HCT116 (cell line): ENCODE results near the gene RXRA. TPM values are rescaled to one million over a fixed set of nuclear protein-coding genes. Genes with fewer than 3 reads are reported as not detected.

Experiments
- ATAC-seq: fragments of 200-7000 bp; cut with Tn5 transposase; 2 replicates; pipeline ENCODE4 v1.9.1; 2020; ENCODE audit warnings: mild to moderate bottlenecking, moderate library complexity
- BruUV-seq: library from RNA; stranded (reverse); fragments of 400-500 nt; replicated peaks from 2 replicates; lab custom pipeline; 2021; lab: Mats Ljungman, UMichigan
- CTCF ChIA-PET: fragments of 300-600 bp; sonication (Branson Sonifier 250); formaldehyde crosslinking; loops from one replicate; lab custom pipeline; 2021; ENCODE audit warnings: antibody characterized with exemption; lab: Charles Lee
- POLR2A ChIA-PET: fragments of 300-600, 350-600 bp; sonication (Branson Sonifier 250); formaldehyde crosslinking; loops from one replicate; lab custom pipeline; 2021; ENCODE audit warnings: antibody characterized with exemption; lab: Charles Lee
- RAD21 ChIA-PET, 2 experiments: fragments of 300-600 bp; sonication (Branson Sonifier 250); formaldehyde crosslinking; loops; one replicate each; lab custom pipeline; 2023; ENCODE audit warnings: low total read pairs in 2 of 2; ENCODE audit not compliant: uncharacterized antibody in 2 of 2, unreplicated experiment in 2 of 2, low non-redundant PET in 1 of 2; lab: Charles Lee
- DNase-seq: peaks from one replicate; pipeline ENCODE4 v3.0.0-alpha.2; 2010; ENCODE audit warnings: low read depth, low spot score
- H2AFZ ChIP-seq: fragments of 200-600 bp; shearing (Covaris generic), sonication (generic); 2 replicates; pipeline ENCODE4 v1.6.1; 2017; ENCODE audit warnings: low read depth, mixed run types, mixed read lengths, antibody characterized with exemption, low read length; ENCODE audit not compliant: poor library complexity, severe bottlenecking
- H3K27ac ChIP-seq: 2 replicates; pipeline ENCODE4 v1.5.1; 2012; ENCODE audit warnings: low read depth, low read length
- H3K27me3 ChIP-seq: fragments of 200-600 bp; sonication (generic); 2 replicates; pipeline ENCODE4 v1.6.1; 2016; ENCODE audit warnings: mixed run types, low read length, mixed read lengths; ENCODE audit not compliant: insufficient read depth
- H3K36me3 ChIP-seq, 2 experiments: fragments of 200-500 bp in 1 of 2; fragments of 200-600 bp in 1 of 2; sonication (Bioruptor generic) in 1 of 2; sonication (generic) in 1 of 2; 2 replicates each; pipeline versions ENCODE4 v1.5.1 to v1.6.1; 2014 to 2016; ENCODE audit warnings: low read length in 2 of 2, inconsistent platforms in 1 of 2, mixed read lengths in 1 of 2, mixed run types in 1 of 2; ENCODE audit not compliant: insufficient read depth in 2 of 2, control insufficient read depth in 1 of 2
- H3K4me1 ChIP-seq, 2 experiments: fragments of 200-600 bp in 1 of 2; sonication (generic) in 1 of 2; 2 replicates each; pipeline versions ENCODE4 v1.5.1 to v1.6.1; 2012 to 2017; ENCODE audit warnings: low read length in 2 of 2, inconsistent platforms in 1 of 2, mild to moderate bottlenecking in 1 of 2, mixed read lengths in 1 of 2, mixed run types in 1 of 2, moderate library complexity in 1 of 2; ENCODE audit not compliant: insufficient read depth in 2 of 2, control insufficient read depth in 1 of 2
- H3K4me2 ChIP-seq: fragments of 200-600 bp; sonication (generic); 2 replicates; pipeline ENCODE4 v1.6.1; 2017; ENCODE audit warnings: mixed run types, low read length, mixed read lengths
- H3K4me3 ChIP-seq, 2 experiments: fragments of 200-600 bp in 1 of 2; sonication (generic) in 1 of 2; replicated peaks in 1 of 2; 2 replicates each; pipeline ENCODE4 v1.5.1; 2011 to 2016; ENCODE audit warnings: low read length in 2 of 2, control low read depth in 1 of 2, low read depth in 1 of 2, mild to moderate bottlenecking in 1 of 2, mixed read lengths in 1 of 2, mixed run types in 1 of 2
- H3K79me2 ChIP-seq: fragments of 200-600 bp; sonication (generic); 2 replicates; pipeline ENCODE4 v1.6.1; 2017; ENCODE audit warnings: mild to moderate bottlenecking, mixed run types, low read length, moderate library complexity, mixed read lengths; ENCODE audit not compliant: insufficient read depth
- H3K9ac ChIP-seq: fragments of 200-600 bp; sonication (generic); 2 replicates; pipeline ENCODE4 v1.6.1; 2016; ENCODE audit warnings: low read length, mixed read lengths
- H3K9me2 ChIP-seq: fragments of 200-600 bp; sonication (generic), shearing (Covaris generic); 2 replicates; pipeline ENCODE4 v1.6.1; 2017; ENCODE audit warnings: mixed run types, mild to moderate bottlenecking, moderate library complexity; ENCODE audit not compliant: insufficient read depth
- H3K9me3 ChIP-seq, 2 experiments: fragments of 200-500 bp in 1 of 2; fragments of 200-600 bp in 1 of 2; sonication (Bioruptor generic) in 1 of 2; sonication (generic) in 1 of 2; 2 replicates each; pipeline ENCODE4 v1.6.1; 2014 to 2017; ENCODE audit warnings: low read length in 2 of 2, mixed read lengths in 2 of 2, inconsistent platforms in 1 of 2, low read depth in 1 of 2, mild to moderate bottlenecking in 1 of 2, mixed run types in 1 of 2, moderate library complexity in 1 of 2; ENCODE audit not compliant: control insufficient read depth in 1 of 2, insufficient read depth in 1 of 2
- H4K20me1 ChIP-seq: fragments of 200-600 bp; sonication (generic), shearing (Covaris generic); 2 replicates; pipeline ENCODE4 v1.6.1; 2017; ENCODE audit warnings: mixed run types, mild to moderate bottlenecking, moderate library complexity; ENCODE audit not compliant: insufficient read depth
- CTCF ChIP-seq, 3 experiments: fragments of 200-600 bp in 1 of 3; sonication (generic) in 1 of 3; IDR thresholded peaks in 2 of 3; conservative IDR thresholded peaks in 1 of 3; 2 replicates each; pipeline ENCODE4 v1.5.1; 2012 to 2017; ENCODE audit warnings: low read depth in 2 of 3, low read length in 2 of 3, antibody characterized with exemption in 1 of 3, borderline replicate concordance in 1 of 3, control low read depth in 1 of 3, mild to moderate bottlenecking in 1 of 3, mixed read lengths in 1 of 3, mixed run types in 1 of 3, moderate library complexity in 1 of 3; ENCODE audit not compliant: insufficient read depth in 1 of 3
- POLR2A ChIP-seq: IDR thresholded peaks from 2 replicates; pipeline ENCODE4 v1.7.0; 2011; ENCODE audit warnings: borderline replicate concordance; ENCODE audit not compliant: insufficient read depth, insufficient read length; ENCODE audit errors: extremely low read depth
- POLR2AphosphoS5 ChIP-seq: IDR thresholded peaks from 2 replicates; pipeline ENCODE4 v1.6.1; 2011; ENCODE audit warnings: mild to moderate bottlenecking, low read depth, low read length, moderate library complexity
- TCF7L2 ChIP-seq: IDR thresholded peaks from 2 replicates; pipeline ENCODE4 v1.7.0; 2011; ENCODE audit warnings: borderline replicate concordance, inconsistent platforms; ENCODE audit not compliant: insufficient read depth, insufficient read length; ENCODE audit errors: extremely low read depth
- ZFX ChIP-seq: fragments of 450-650 bp; IDR thresholded peaks from 2 replicates; pipeline ENCODE4 v1.6.1; 2017
- intact Hi-C: fragments of 100-400 bp; cut with micrococcal nuclease; formaldehyde crosslinking; loops from 2 replicates; pipeline ENCODE4 v1.10.0; 2022
- total RNA-seq: library from RNA; stranded (reverse); gene quantifications from one replicate; pipeline ENCODE4 v1.2.1, GENCODE V29; 2021; ENCODE audit not compliant: unreplicated experiment

RXRA gene
- total RNA-seq, 1 experiment from 2014 or later, result 43.9 TPM

- Histone ChIP-seq H4K20me1 (peaks cover 6% of the 10 kb centered on the region; the same call in 1 of the 2 replicates), H3K79me2 (peaks cover 80% of the 10 kb centered on the region), H2AFZ (no peak overlapping the region), H3K4me2 (peak overlapping the region; percentile 96), H3K36me3 (no peaks in the 10 kb centered on the region), H3K9me3 (no peaks in the 10 kb centered on the region), H3K9ac (peak overlapping the region; percentile 70), H3K9me2 (no peaks in the 10 kb centered on the region), H3K27ac (peak overlapping the region; percentile 96), H3K4me3 (peak overlapping the region; percentile 16 to 56), H3K27me3 (no peaks in the 10 kb centered on the region), H3K4me1 (peaks cover 61 to 95% of the 10 kb centered on the region in 2 experiments)
- ChIA-PET CTCF (interaction anchor here (0.6 to 0.7 kb wide), 2 partner anchors 56 to 64 kb away, joined by 4 to 5 read pairs; no protein-coding TSS in a partner anchor), POLR2A (interaction anchor here (0.8 to 1.5 kb wide), 4 partner anchors 9 to 45 kb away, joined by 3 to 4 read pairs (median 4); no protein-coding TSS in a partner anchor), RAD21 (interaction anchor here (0.7 to 1.0 kb wide), 2 partner anchors 54 to 64 kb away, joined by 3 read pairs; no protein-coding TSS in a partner anchor)
- no peak for TF ChIP-seq CTCF (IDR thresholded peaks at IDR 0.05 in 2 of 3, conservative IDR thresholded peaks at IDR 0.05 in 1 of 3; ENCODE audit: borderline replicate concordance in 1 of 3, insufficient read depth in 1 of 3, low read depth in 2 of 3, low read length in 2 of 3)
- no peak for TF ChIP-seq POLR2A
- intact Hi-C loops, result loop anchor here (2.0 kb wide), 1 partner anchor 64 kb away; no protein-coding TSS in a partner anchor
- peak; percentile 70 for ATAC-seq
- peak; percentile 37 for DNase-seq
- BruUV-seq, result no TSS peak
Measured at GRCh38 chr9:134378901-134379338, 52.7 kb downstream of the RXRA start.

DNA sequence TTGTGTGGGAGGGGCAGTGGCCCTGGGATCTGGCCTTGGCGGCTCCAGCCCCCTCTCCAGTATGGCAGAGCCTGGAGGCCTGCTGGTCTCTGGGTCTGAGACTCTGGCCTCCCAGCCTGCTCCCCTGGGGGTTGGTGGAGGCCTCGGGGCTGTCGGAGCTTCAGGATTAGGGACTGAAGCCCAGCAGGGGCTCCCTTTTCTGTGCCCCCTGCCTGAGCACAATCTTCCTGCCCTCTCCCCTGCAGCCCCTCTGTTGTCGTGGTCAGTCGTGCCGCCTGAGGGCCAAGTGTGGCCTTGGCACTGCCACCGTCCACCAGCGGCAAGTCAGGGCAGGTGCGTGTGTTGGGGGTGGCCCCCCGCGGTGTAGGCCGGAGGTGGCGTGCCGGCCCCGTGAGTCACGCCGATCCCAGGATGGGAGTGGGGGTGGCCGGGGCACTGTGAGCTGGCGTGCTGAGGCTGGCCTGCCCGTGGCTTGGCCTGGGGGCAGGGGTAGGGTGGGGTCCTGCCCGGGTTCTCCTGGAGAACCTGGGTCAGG is 53.6 kb downstream of the RXRA start:
- intact Hi-C loops, result loop anchor here (2.0 kb wide), 1 partner anchor 63 kb away; no protein-coding TSS in a partner anchor
- peak overlapping the region; percentile 96 for H3K4me2 ChIP-seq
- no peaks in the 10 kb centered on the region for H3K9me2 ChIP-seq
- no peaks in the 10 kb centered on the region for H3K36me3 ChIP-seq
- H2AFZ ChIP-seq, result no peak overlapping the region
- H3K27ac ChIP-seq, result peak overlapping the region; percentile 96
- peaks cover 83% of the 10 kb centered on the region for H3K79me2 ChIP-seq
- DNase-seq (peak; percentile 47), ATAC-seq (peak; percentile 74)
- POLR2A ChIA-PET, result interaction anchor here (0.9 to 1.5 kb wide), 2 partner anchors 12 to 34 kb away, joined by 3 read pairs; no protein-coding TSS in a partner anchor
- no peaks in the 10 kb centered on the region for H3K9me3 ChIP-seq
- peak overlapping the region; percentile 70 for H3K9ac ChIP-seq
- peaks cover 6% of the 10 kb centered on the region; the same call in 1 of the 2 replicates for H4K20me1 ChIP-seq
- TF ChIP-seq TCF7L2 (peak; percentile 83), ZFX (0 out of 2 replicates have a peak, but pooled peaks have one; percentile 36), POLR2A (no peak), POLR2AphosphoS5 (peak; percentile 49)
- peaks cover 69 to 97% of the 10 kb centered on the region in 2 experiments for H3K4me1 ChIP-seq
- no TSS peak for BruUV-seq
- CTCF ChIA-PET, result interaction anchor here (2.1 kb wide), 1 partner anchor 63 kb away, joined by 7 read pairs; no protein-coding TSS in a partner anchor
- peak overlapping the region; percentile 16 to 56 for H3K4me3 ChIP-seq
- no peaks in the 10 kb centered on the region for H3K27me3 ChIP-seq
- RAD21 ChIA-PET, result interaction anchor here in 1 of 2 experiments (0.6 kb wide), 1 partner anchor 33 kb away, joined by 3 read pairs; no protein-coding TSS in a partner anchor
